BE2C (cell line): ENCODE results near the gene ENAM.
"Not testable (repeated sequence)": the region's sequence is repeated elsewhere in the genome, so short reads cannot be mapped to it uniquely, and the experiment has no call there.

Source experiments
- DNase-seq: peaks from one replicate; pipeline ENCODE4 v3.0.0-alpha.2; 2020
- H3K27me3 ChIP-seq: fragments of 250-450 bp; sonication (Bioruptor Pico); 2 replicates; pipeline ENCODE4 v1.5.1; 2020; ENCODE audit warnings: mild to moderate bottlenecking
- H3K36me3 ChIP-seq: fragments of 250-450 bp; sonication (Bioruptor Pico); 2 replicates; pipeline ENCODE4 v1.5.1; 2020; ENCODE audit warnings: mild to moderate bottlenecking
- H3K4me1 ChIP-seq: fragments of 250-450 bp; sonication (Bioruptor Pico); 2 replicates; pipeline ENCODE4 v1.5.1; 2020
- H3K4me3 ChIP-seq: 2 replicates; pipeline ENCODE4 v1.5.1; 2011; ENCODE audit warnings: low read depth, low read length
- H3K9me3 ChIP-seq: fragments of 250-450 bp; sonication (Bioruptor Pico); 2 replicates; pipeline ENCODE4 v1.5.1; 2020
- TF ChIP-seq, protein P1 (sequence below): IDR thresholded peaks from 2 replicates; pipeline ENCODE4 v1.5.1; 2012; ENCODE audit warnings: mild to moderate bottlenecking, low read depth, low read length

ENAM gene

GRCh38 chr4:70654605-70655011 lies 26.1 kb downstream of the ENAM start:
- H3K4me3 ChIP-seq: no peak overlapping the region
- no peaks in the 10 kb centered on the region for H3K9me3 ChIP-seq
- H3K36me3 ChIP-seq: no peaks in the 10 kb centered on the region
- TF ChIP-seq, protein P1, sequence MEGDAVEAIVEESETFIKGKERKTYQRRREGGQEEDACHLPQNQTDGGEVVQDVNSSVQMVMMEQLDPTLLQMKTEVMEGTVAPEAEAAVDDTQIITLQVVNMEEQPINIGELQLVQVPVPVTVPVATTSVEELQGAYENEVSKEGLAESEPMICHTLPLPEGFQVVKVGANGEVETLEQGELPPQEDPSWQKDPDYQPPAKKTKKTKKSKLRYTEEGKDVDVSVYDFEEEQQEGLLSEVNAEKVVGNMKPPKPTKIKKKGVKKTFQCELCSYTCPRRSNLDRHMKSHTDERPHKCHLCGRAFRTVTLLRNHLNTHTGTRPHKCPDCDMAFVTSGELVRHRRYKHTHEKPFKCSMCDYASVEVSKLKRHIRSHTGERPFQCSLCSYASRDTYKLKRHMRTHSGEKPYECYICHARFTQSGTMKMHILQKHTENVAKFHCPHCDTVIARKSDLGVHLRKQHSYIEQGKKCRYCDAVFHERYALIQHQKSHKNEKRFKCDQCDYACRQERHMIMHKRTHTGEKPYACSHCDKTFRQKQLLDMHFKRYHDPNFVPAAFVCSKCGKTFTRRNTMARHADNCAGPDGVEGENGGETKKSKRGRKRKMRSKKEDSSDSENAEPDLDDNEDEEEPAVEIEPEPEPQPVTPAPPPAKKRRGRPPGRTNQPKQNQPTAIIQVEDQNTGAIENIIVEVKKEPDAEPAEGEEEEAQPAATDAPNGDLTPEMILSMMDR: no peak
- no peaks in the 10 kb centered on the region for H3K4me1 ChIP-seq
- no peak for DNase-seq
- H3K27me3 ChIP-seq: 0 out of 2 replicates have a peak, but pooled peaks cover 3% of the 10 kb centered on the region

DNA sequence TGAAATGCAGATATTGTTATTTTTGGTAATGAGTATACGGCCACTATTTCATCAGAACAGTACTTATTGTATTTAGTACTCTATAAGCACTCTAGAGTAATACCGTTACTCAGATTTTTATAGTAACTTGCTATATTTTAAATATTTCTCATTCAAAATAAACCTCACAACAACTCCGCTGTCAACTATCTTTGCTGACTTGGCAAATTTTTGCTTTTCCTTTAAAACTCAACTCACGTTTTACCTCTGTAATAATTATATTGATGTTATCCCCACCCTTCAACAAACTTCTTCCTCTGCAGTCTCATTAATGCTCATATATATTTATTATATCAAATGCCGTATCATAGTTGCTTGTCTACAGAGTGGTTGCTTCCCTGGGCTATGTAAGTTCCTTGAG lies 28.8 kb downstream of the ENAM start:
- H3K4me3 ChIP-seq: no peak overlapping the region
- H3K9me3 ChIP-seq: no peaks in the 10 kb centered on the region
- H3K27me3 ChIP-seq: 0 out of 2 replicates have a peak, but pooled peaks cover 3% of the 10 kb centered on the region
- no peaks in the 10 kb centered on the region for H3K4me1 ChIP-seq
- DNase-seq: no peak
- H3K36me3 ChIP-seq: no peaks in the 10 kb centered on the region
- TF ChIP-seq, protein P1: no peak

GRCh38 chr4:70658418-70658817 lies 29.9 kb downstream of the ENAM start:
- Histone ChIP-seq H3K27me3 (0 out of 2 replicates have a peak, but pooled peaks cover 3% of the 10 kb centered on the region), H3K36me3 (no peaks in the 10 kb centered on the region), H3K4me1 (no peaks in the 10 kb centered on the region), H3K9me3 (no peaks in the 10 kb centered on the region), H3K4me3 (no peak overlapping the region)
- TF ChIP-seq, protein P1: no peak
- DNase-seq: no peak

DNA sequence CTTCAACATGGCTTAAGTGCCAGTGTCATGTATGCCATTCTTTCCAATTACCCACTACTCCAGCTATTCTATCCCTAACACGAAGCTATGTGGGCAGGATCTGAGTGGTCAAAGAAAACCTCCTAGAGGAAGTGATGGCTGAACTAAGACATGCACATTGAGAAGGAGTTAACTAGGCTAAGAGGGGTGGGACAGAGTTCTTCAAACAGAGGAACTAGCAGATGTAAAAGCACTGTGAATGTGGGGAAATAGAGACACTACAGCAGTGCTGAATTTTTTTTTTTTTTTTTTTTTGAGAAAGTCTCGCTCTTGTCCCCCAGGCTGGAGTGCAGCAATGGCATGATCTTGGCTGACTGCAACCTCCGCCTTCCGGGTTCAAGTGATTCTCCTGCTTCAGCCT lies 31.6 kb downstream of the ENAM start:
- TF ChIP-seq, protein P1: no peak
- H3K36me3 ChIP-seq: no peaks in the 10 kb centered on the region
- no peaks in the 10 kb centered on the region for H3K9me3 ChIP-seq
- H3K4me1 ChIP-seq: no peaks in the 10 kb centered on the region
- 0 out of 2 replicates have a peak, but pooled peaks cover 3% of the 10 kb centered on the region for H3K27me3 ChIP-seq
- DNase-seq: no peak
- no peak overlapping the region for H3K4me3 ChIP-seq

DNA sequence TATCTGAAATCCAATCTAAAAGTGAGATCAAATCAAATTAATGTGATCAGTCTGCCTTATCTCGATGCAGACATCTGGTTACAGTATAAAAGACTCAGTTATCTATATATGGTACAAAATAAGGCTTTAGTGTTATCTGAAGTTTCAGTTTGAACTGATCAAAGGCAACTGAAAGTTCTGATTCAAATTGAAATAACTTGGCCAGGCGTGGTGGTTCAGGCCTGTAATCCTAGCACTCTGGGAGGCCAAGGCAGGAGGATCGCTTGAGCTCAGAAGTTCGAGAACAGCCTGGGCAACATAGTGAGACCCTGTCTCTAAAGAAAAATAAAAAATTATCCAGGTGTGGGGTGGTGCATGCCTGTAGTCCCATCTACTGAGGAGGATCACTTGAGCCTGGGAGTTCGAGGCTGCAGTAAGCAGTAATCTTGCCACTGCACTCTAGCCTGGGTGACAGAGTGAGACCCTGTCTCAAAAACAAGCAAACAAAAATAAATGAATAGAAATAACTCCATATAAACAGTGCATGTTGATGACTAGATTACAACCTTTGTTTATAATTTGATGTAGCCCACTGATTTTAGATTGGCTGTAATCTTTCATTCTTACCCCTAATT lies 32.9 kb downstream of the ENAM start:
- H3K4me1 ChIP-seq, H3K4me3 ChIP-seq, H3K27me3 ChIP-seq, H3K36me3 ChIP-seq, H3K9me3 ChIP-seq, DNase-seq: not testable (repeated sequence)

DNA sequence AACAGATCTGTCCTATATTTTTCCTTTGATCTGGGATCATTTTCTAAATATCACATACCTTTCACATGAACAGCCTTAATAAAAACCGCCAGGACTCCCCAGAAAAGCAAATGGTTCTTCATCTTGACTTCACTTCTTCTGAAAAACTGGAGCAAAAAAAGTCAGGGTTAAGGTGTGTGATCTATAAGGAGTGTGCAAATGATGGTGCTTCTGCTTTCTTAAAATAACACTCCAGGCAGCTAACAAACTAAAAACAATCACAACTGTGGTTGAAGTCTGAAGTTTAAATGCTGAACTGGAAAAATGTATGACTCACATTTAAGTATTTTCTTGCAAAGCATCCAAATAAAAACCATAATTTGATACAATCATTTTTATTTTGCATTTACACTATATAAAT lies 37.8 kb downstream of the ENAM start, which contains the start of gene JCHAIN:
Gene JCHAIN, minus strand, starts transcription at position 140 of the 400 bp plus-strand sequence. Its CDS starts 18 bp downstream, at position 122.
- no peak within 1 kb of the TSS for H3K4me3 ChIP-seq
- no peaks in the 10 kb centered on the region for H3K36me3 ChIP-seq
- DNase-seq: no peak
- H3K27me3 ChIP-seq: no peaks in the 10 kb centered on the region; the same call in none of the 2 replicates
- no peaks in the 10 kb centered on the region for H3K4me1 ChIP-seq
- TF ChIP-seq, protein P1: no peak
- H3K9me3 ChIP-seq: no peaks in the 10 kb centered on the region
